ENCODE measurements around the gene GNAI3.

GRCh38 chr1:109639063-109639840 lies 90.8 kb downstream of the GNAI3 start:
- TF ChIP-seq GABPA (IDR thresholded peaks at IDR 0.05; ENCODE audit: low read depth) (no peak), CTCF (IDR thresholded peaks at IDR 0.05; ENCODE audit: insufficient read depth, low read length) (no peak), POLR2AphosphoS5 (IDR thresholded peaks at IDR 0.05; ENCODE audit: low read depth) (no peak), REST (IDR thresholded peaks at IDR 0.05; ENCODE audit: insufficient replicate concordance, low read depth) (no peak), SPI1 (IDR thresholded peaks at IDR 0.05; ENCODE audit: borderline replicate concordance, low read depth) (no peak)

All from HL-60 (cell line).